Upper lobe of left lung (tissue), 6 donors: ENCODE measurements around the gene SPOCK3. TPM values are rescaled to one million over a fixed set of nuclear protein-coding genes. Genes with fewer than 3 reads are reported as not detected.

Source experiments
- ATAC-seq, 2 donors: fragments of 200-7000 bp; cut with Tn5 transposase; one replicate each; pipeline ENCODE4 v1.9.1; 2022; ENCODE audit warnings: mild to moderate bottlenecking in 2 of 2, moderate library complexity in 2 of 2; ENCODE audit not compliant: low FRiP score in 2 of 2
- DNase-seq, 2 donors: peaks; one replicate each; pipeline ENCODE4 v3.0.0-alpha.2; 2019 to 2020
- H3K27ac ChIP-seq, 4 donors: fragments of 200-600 bp; sonication (generic); one replicate each; pipeline ENCODE4 v1.5.1; 2016 to 2019
- H3K27me3 ChIP-seq, 4 donors: fragments of 200-600 bp; sonication (generic); one replicate each; pipeline ENCODE4 v1.5.1; 2017 to 2019
- H3K36me3 ChIP-seq, 4 donors: fragments of 200-600 bp; sonication (generic); one replicate each; pipeline ENCODE4 v1.5.1; 2016 to 2019
- H3K4me1 ChIP-seq, 4 donors: fragments of 200-600 bp; sonication (generic); one replicate each; pipeline ENCODE4 v1.5.1; 2018 to 2019
- H3K4me3 ChIP-seq, 4 donors: fragments of 200-600 bp; sonication (generic); one replicate each; pipeline ENCODE4 v1.5.1; 2017 to 2019; ENCODE audit warnings: mild to moderate bottlenecking in 2 of 4, moderate library complexity in 1 of 4
- H3K9me3 ChIP-seq, 4 donors: fragments of 200-600 bp; sonication (generic); one replicate each; pipeline ENCODE4 v1.5.1; 2018 to 2019
- EP300 ChIP-seq, 4 donors: sonication (generic); formaldehyde crosslinking; IDR thresholded peaks; one replicate each; pipeline ENCODE4 v1.5.1; 2017; ENCODE audit warnings: antibody characterized with exemption in 4 of 4, control low read depth in 2 of 4
- POLR2A ChIP-seq, 4 donors: fragments of 450-650 bp; IDR thresholded peaks; one replicate each; pipeline ENCODE4 v1.5.1; 2016 to 2017; ENCODE audit warnings: antibody characterized with exemption in 4 of 4, mild to moderate bottlenecking in 2 of 4
- POLR2AphosphoS5 ChIP-seq, 2 donors: sonication (generic); formaldehyde crosslinking; IDR thresholded peaks; one replicate each; pipeline ENCODE4 v1.5.1; 2017; ENCODE audit warnings: antibody characterized with exemption in 2 of 2
- WGBS, 2 donors: methylation state at CpG; one replicate each; pipeline ENCODE4 v1.1.5; 2017 to 2018; 5-methylcytosine and 5-hydroxymethylcytosine counted together
- total RNA-seq, 6 donors: library from RNA; depleted of rRNA in 4 of 6; stranded (reverse); fragments of >200 nt in 4 of 6; gene quantifications; one replicate each; pipeline versions ENCODE4 v1.1.0 to v1.2.1, GENCODE V29; 2016 to 2021
- TF ChIP-seq, protein P1 (sequence below), 6 experiments: fragments of 450-650 bp in 4 of 6; fragments of 200-600 bp in 2 of 6; sonication (generic) in 2 of 6; IDR thresholded peaks; one replicate each; pipeline ENCODE4 v1.5.1; 2016 to 2019; ENCODE audit warnings: antibody characterized with exemption in 6 of 6
- donor health status: DM: no; HTN: no; CAD: no; lungs with moderate emphysema.
- donor health status: DM: no; HTN: yes; CAD: no; lungs with severe emphysema.

Gene SPOCK3
- total RNA-seq, 6 donors from 2014 or later, result 0.15 to 5.2 (median 0.22) TPM; not detected in 2

DNA sequence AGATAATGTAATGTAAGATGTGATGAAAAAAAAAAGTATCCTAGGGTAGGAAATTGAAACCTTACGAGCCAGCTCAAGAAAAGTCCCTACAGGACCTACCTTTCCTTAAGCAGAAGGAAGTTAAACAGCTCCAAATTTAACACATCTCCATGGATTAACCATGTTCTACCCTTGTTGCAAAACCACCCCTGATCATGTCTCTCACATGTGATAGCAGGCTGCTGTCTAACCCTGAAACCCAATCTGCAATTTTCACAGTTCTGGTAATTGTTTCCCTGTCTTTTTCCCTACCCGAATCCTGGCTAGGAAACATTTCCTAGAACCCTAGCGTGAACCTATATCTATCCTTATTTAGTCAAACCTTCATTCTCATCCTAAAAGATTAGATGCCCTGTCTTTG is 198.9 kb downstream of the SPOCK3 start:
- TF ChIP-seq POLR2A (IDR thresholded peaks at IDR 0.05) (no peak), POLR2AphosphoS5 (IDR thresholded peaks at IDR 0.05) (no peak), EP300 (IDR thresholded peaks at IDR 0.05) (no peak)
- TF ChIP-seq, protein P1, sequence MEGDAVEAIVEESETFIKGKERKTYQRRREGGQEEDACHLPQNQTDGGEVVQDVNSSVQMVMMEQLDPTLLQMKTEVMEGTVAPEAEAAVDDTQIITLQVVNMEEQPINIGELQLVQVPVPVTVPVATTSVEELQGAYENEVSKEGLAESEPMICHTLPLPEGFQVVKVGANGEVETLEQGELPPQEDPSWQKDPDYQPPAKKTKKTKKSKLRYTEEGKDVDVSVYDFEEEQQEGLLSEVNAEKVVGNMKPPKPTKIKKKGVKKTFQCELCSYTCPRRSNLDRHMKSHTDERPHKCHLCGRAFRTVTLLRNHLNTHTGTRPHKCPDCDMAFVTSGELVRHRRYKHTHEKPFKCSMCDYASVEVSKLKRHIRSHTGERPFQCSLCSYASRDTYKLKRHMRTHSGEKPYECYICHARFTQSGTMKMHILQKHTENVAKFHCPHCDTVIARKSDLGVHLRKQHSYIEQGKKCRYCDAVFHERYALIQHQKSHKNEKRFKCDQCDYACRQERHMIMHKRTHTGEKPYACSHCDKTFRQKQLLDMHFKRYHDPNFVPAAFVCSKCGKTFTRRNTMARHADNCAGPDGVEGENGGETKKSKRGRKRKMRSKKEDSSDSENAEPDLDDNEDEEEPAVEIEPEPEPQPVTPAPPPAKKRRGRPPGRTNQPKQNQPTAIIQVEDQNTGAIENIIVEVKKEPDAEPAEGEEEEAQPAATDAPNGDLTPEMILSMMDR (IDR thresholded peaks at IDR 0.05), result no peak
- H3K9me3 ChIP-seq, result no peaks in the 10 kb centered on the region
- no peaks in the 10 kb centered on the region for H3K27me3 ChIP-seq
- no peak overlapping the region for H3K4me3 ChIP-seq
- ATAC-seq, result no peak
- no peak overlapping the region for H3K27ac ChIP-seq
- no peaks in the 10 kb centered on the region for H3K4me1 ChIP-seq
- no peak for DNase-seq
- H3K36me3 ChIP-seq, result no peaks in the 10 kb centered on the region
- 81 to 88% methylated on average over 3 of the region's 3 CpGs for WGBS, 2 donors

DNA sequence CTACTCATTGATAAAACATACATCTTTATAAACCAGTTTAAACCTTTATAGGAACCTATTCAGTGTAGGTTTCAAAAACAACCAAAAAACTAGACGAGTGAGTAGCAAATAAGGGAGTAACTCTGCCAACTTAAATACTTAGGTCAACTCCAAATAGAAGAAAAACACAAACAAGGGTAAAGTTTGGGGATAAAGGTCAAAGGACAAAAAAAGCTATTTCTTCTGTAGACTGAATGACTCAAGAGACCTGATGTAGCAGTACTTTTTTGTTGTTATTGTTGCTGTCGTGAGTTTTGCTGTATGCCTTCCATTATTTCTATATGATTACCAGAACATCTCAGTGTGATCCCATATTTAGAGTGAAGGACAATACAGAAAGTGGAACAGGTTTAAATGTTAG is 199.3 kb downstream of the SPOCK3 start:
- ATAC-seq, result no peak
- TF ChIP-seq POLR2AphosphoS5 (IDR thresholded peaks at IDR 0.05), result no peak
- TF ChIP-seq EP300 (IDR thresholded peaks at IDR 0.05), result no peak
- no peak for TF ChIP-seq POLR2A (IDR thresholded peaks at IDR 0.05)
- TF ChIP-seq, protein P1 (IDR thresholded peaks at IDR 0.05), result no peak
- no peak for DNase-seq
- H3K4me1 ChIP-seq, result no peaks in the 10 kb centered on the region
- H3K9me3 ChIP-seq, result no peaks in the 10 kb centered on the region
- no peak overlapping the region for H3K27ac ChIP-seq
- 77 to 85% methylated on average over 2 of the region's 2 CpGs for WGBS, 2 donors
- no peaks in the 10 kb centered on the region for H3K36me3 ChIP-seq
- H3K27me3 ChIP-seq, result no peaks in the 10 kb centered on the region
- no peak overlapping the region for H3K4me3 ChIP-seq

DNA sequence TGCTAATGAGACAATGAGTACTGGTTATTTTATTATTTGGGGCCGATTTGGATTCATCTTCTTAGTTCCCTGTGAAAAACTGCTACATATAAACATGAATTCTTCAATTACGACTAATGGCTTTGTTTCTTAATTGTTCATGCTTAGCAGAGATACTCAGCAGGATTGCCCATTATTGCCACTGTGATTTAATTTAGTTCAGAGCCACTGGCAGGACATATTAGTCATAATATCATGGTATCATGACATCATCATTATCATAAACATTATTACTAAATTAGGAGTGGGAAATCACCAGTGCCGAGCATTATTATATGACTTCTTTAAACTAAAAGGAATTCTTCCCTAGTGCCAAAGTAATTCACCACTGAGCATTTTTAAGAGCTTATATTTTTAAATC is 201.4 kb downstream of the SPOCK3 start:
- Histone ChIP-seq H3K9me3 (no peaks in the 10 kb centered on the region), H3K27ac (no peak overlapping the region), H3K4me3 (no peak overlapping the region), H3K4me1 (no peaks in the 10 kb centered on the region), H3K36me3 (no peaks in the 10 kb centered on the region), H3K27me3 (no peaks in the 10 kb centered on the region)
- 70 to 87% methylated on average over 3 of the region's 3 CpGs for WGBS, 2 donors
- ATAC-seq (no peak), DNase-seq (no peak)
- TF ChIP-seq, protein P1 (IDR thresholded peaks at IDR 0.05), result no peak
- no peak for TF ChIP-seq POLR2AphosphoS5 (IDR thresholded peaks at IDR 0.05)
- TF ChIP-seq POLR2A (IDR thresholded peaks at IDR 0.05), result no peak
- no peak for TF ChIP-seq EP300 (IDR thresholded peaks at IDR 0.05)

DNA sequence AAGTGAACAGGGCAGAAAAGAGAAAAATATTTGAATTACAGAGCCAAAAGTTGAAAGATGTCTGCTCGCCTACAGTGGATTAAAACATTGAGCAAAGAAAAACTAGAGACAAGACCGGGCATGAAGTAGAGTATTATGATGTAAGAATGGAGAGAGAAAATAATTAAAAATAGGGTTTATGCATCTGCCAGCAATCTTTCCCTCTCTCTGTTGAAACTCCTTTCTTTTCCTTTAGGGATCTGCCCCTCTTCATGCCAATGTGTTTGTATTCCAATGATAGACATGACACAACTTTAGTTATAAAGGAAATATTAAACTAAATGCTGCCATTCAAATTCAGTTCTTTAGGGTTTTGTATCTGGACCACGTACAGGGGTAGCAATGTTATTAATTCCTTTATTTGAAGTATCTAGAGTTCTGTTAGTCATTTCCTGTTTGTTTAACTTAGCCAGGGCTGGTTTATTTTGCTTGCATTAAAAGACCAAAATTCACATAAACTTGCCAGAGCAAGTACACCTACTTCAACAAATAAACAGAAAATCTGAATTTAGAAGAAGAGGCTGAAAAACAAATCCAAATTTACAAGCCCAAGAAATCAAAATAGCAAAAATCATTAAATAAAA is 202.6 kb downstream of the SPOCK3 start:
- 68 to 74% methylated on average over 3 of the region's 3 CpGs for WGBS, 2 donors
- H3K27ac ChIP-seq, result no peak overlapping the region
- TF ChIP-seq EP300 (IDR thresholded peaks at IDR 0.05) (no peak), POLR2AphosphoS5 (IDR thresholded peaks at IDR 0.05) (no peak), POLR2A (IDR thresholded peaks at IDR 0.05) (no peak)
- TF ChIP-seq, protein P1 (IDR thresholded peaks at IDR 0.05), result no peak

DNA sequence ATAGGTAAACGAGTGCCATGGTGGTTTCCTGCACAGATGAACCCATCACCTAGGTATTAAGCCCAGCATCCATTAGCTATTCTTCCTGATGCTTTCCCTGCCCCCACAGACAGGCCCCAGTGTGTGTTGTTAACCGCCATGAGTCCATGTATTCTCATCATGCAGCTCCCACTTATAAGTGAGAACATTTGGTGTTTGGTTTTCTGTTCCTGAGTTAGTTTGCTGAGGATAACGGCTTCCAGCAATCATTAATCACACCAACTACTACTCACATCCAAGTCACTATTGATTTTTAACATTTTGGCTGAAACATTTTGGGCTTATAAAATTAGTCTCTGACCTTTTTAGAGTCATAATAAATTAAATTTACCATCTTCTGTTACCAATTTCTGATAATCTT is 205.3 kb downstream of the SPOCK3 start:
- no peaks in the 10 kb centered on the region for H3K9me3 ChIP-seq
- ATAC-seq (no peak), DNase-seq (no peak)
- H3K4me1 ChIP-seq, result no peaks in the 10 kb centered on the region
- 60 to 74% methylated on average over 3 of the region's 3 CpGs for WGBS, 2 donors
- no peak overlapping the region for H3K4me3 ChIP-seq
- TF ChIP-seq, protein P1 (IDR thresholded peaks at IDR 0.05), result no peak
- TF ChIP-seq EP300 (IDR thresholded peaks at IDR 0.05) (no peak), POLR2AphosphoS5 (IDR thresholded peaks at IDR 0.05) (no peak), POLR2A (IDR thresholded peaks at IDR 0.05) (no peak)
- H3K36me3 ChIP-seq, result no peaks in the 10 kb centered on the region
- H3K27me3 ChIP-seq, result no peaks in the 10 kb centered on the region
- H3K27ac ChIP-seq, result no peak overlapping the region

More for the DNA sequence above, 202.6 kb downstream of the SPOCK3 start:
- Histone ChIP-seq H3K27me3 (no peaks in the 10 kb centered on the region), H3K9me3 (no peaks in the 10 kb centered on the region), H3K4me3 (no peak overlapping the region), H3K36me3 (no peaks in the 10 kb centered on the region), H3K4me1 (no peaks in the 10 kb centered on the region)
- DNase-seq, result no peak
- ATAC-seq, result no peak
